ENCODE data around the gene ADGRD1.

Gene ADGRD1

GRCh38 chr12:130967636-130968035 is 13.9 kb downstream of the ADGRD1 start:
- DNase-seq: no peak

GRCh38 chr12:130968611-130969010 is 14.9 kb downstream of the ADGRD1 start:
- no peak for DNase-seq

GRCh38 chr12:130969223-130969622 is 15.5 kb downstream of the ADGRD1 start:
- no peak for DNase-seq

- no peak for DNase-seq
Measured at GRCh38 chr12:130970165-130970907, 16.6 kb downstream of the ADGRD1 start.

GRCh38 chr12:130970908-130971233 is 17.2 kb downstream of the ADGRD1 start:
- DNase-seq: no peak

- no peak for DNase-seq
Measured at GRCh38 chr12:130971925-130972585, 18.3 kb downstream of the ADGRD1 start.

- DNase-seq: no peak
Measured at GRCh38 chr12:130972586-130972950, 18.9 kb downstream of the ADGRD1 start.

- no peak for DNase-seq
Measured at GRCh38 chr12:130973109-130973508, 19.4 kb downstream of the ADGRD1 start.

- DNase-seq: no peak
Measured at GRCh38 chr12:130973906-130974305, 20.2 kb downstream of the ADGRD1 start.

- DNase-seq: no peak
Measured at GRCh38 chr12:130975116-130975515, 21.4 kb downstream of the ADGRD1 start.

GRCh38 chr12:130976171-130976720 is 22.5 kb downstream of the ADGRD1 start:
- DNase-seq: no peak

- peak in 1 of 14 donors; percentile 34 for DNase-seq
Measured at GRCh38 chr12:130977046-130977742, 23.5 kb downstream of the ADGRD1 start.

GRCh38 chr12:130977743-130978095 is 24.0 kb downstream of the ADGRD1 start:
- peak in 1 of 14 donors; percentile 31 for DNase-seq

GRCh38 chr12:130978785-130979184 is 25.1 kb downstream of the ADGRD1 start:
- no peak for DNase-seq

GRCh38 chr12:130981074-130981742 is 27.5 kb downstream of the ADGRD1 start:
- DNase-seq: no peak

GRCh38 chr12:130981911-130982310 is 28.2 kb downstream of the ADGRD1 start:
- DNase-seq: no peak

- DNase-seq: no peak
Measured at GRCh38 chr12:130982565-130983225, 29.0 kb downstream of the ADGRD1 start.

- DNase-seq: no peak
Measured at GRCh38 chr12:130983328-130984017, 29.8 kb downstream of the ADGRD1 start.

- DNase-seq: no peak
Measured at GRCh38 chr12:130984183-130985058, 30.7 kb downstream of the ADGRD1 start.

- no peak for DNase-seq
Measured at GRCh38 chr12:130987151-130987931, 33.6 kb downstream of the ADGRD1 start.

Measured in C1 segment of cervical spinal cord (tissue), 14 donors.